ENCODE results near the gene KLHL5. TPM values are rescaled to one million over a fixed set of nuclear protein-coding genes. Genes with fewer than 3 reads are reported as not detected.

KLHL5 gene
- total and polyA plus RNA-seq, 9 of the 15 experiments (the other 6 are each of a cell fraction or from before 2014, with no cell fraction given), result 8.0 to 30.8 (median 22.1) TPM

DNA sequence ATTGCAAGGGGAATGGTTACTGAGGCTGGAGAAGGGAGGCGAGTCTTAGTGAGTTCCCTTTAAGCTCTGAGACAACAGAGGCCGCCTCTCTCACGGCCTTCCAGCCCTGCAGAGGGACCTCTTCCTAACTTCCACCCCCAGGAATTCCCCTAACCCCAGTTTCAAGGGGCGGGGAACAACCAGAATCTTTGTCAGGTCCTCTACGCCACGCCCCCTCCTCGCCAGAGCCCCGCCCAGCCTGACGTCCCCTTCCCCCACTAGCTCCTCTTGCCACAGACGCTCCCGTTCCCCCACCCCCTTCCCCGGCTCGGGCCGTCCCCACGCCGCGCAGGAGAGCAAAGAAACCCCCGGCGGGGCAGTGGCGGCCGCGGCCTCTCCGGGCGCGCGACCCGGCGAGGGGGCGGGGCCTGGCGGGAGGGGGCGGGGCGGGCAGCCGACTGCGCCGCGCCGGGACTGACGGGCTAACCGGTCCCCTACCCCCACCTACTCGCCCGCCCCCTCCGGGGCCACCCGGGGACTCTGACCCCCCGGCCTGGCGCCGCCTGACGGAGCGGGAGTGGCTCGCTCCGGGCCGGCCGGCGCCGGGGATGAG is 17.6 kb upstream of the KLHL5 start (continued):
- TF ChIP-seq, protein P1, sequence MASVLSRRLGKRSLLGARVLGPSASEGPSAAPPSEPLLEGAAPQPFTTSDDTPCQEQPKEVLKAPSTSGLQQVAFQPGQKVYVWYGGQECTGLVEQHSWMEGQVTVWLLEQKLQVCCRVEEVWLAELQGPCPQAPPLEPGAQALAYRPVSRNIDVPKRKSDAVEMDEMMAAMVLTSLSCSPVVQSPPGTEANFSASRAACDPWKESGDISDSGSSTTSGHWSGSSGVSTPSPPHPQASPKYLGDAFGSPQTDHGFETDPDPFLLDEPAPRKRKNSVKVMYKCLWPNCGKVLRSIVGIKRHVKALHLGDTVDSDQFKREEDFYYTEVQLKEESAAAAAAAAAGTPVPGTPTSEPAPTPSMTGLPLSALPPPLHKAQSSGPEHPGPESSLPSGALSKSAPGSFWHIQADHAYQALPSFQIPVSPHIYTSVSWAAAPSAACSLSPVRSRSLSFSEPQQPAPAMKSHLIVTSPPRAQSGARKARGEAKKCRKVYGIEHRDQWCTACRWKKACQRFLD (CRISPR knock-in tag; IDR thresholded peaks at IDR 0.05), result no peak
- TF ChIP-seq HNRNPK (IDR thresholded peaks at IDR 0.05; ENCODE audit: low read depth, low read length, poor library complexity, severe bottlenecking), result no peak
- TF ChIP-seq, protein P2, sequence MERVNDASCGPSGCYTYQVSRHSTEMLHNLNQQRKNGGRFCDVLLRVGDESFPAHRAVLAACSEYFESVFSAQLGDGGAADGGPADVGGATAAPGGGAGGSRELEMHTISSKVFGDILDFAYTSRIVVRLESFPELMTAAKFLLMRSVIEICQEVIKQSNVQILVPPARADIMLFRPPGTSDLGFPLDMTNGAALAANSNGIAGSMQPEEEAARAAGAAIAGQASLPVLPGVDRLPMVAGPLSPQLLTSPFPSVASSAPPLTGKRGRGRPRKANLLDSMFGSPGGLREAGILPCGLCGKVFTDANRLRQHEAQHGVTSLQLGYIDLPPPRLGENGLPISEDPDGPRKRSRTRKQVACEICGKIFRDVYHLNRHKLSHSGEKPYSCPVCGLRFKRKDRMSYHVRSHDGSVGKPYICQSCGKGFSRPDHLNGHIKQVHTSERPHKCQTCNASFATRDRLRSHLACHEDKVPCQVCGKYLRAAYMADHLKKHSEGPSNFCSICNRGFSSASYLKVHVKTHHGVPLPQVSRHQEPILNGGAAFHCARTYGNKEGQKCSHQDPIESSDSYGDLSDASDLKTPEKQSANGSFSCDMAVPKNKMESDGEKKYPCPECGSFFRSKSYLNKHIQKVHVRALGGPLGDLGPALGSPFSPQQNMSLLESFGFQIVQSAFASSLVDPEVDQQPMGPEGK (CRISPR knock-in tag; IDR thresholded peaks at IDR 0.05; ENCODE audit: borderline replicate concordance), result no peak
- no peak for TF ChIP-seq SMAD1 (IDR thresholded peaks at IDR 0.05; ENCODE audit: low read depth, low read length, partially characterized antibody)
- TF ChIP-seq, protein P3, sequence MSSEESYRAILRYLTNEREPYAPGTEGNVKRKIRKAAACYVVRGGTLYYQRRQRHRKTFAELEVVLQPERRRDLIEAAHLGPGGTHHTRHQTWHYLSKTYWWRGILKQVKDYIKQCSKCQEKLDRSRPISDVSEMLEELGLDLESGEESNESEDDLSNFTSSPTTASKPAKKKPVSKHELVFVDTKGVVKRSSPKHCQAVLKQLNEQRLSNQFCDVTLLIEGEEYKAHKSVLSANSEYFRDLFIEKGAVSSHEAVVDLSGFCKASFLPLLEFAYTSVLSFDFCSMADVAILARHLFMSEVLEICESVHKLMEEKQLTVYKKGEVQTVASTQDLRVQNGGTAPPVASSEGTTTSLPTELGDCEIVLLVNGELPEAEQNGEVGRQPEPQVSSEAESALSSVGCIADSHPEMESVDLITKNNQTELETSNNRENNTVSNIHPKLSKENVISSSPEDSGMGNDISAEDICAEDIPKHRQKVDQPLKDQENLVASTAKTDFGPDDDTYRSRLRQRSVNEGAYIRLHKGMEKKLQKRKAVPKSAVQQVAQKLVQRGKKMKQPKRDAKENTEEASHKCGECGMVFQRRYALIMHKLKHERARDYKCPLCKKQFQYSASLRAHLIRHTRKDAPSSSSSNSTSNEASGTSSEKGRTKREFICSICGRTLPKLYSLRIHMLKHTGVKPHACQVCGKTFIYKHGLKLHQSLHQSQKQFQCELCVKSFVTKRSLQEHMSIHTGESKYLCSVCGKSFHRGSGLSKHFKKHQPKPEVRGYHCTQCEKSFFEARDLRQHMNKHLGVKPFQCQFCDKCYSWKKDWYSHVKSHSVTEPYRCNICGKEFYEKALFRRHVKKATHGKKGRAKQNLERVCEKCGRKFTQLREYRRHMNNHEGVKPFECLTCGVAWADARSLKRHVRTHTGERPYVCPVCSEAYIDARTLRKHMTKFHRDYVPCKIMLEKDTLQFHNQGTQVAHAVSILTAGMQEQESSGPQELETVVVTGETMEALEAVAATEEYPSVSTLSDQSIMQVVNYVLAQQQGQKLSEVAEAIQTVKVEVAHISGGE (CRISPR knock-in tag; IDR thresholded peaks at IDR 0.05), result no peak
- no peak for TF ChIP-seq ZEB2 (IDR thresholded peaks at IDR 0.05)
- no peak for TF ChIP-seq ZNF3 (CRISPR knock-in tag; IDR thresholded peaks at IDR 0.05)
- TF ChIP-seq TBP (optimal IDR thresholded peaks at IDR 0.05; ENCODE audit: low read depth, low read length), result peak; percentile 40
- no peak for TF ChIP-seq ZFPM2 (CRISPR knock-in tag; IDR thresholded peaks at IDR 0.05)
- no peak for TF ChIP-seq HDAC6 (IDR thresholded peaks at IDR 0.05; ENCODE audit: low read depth, low read length)
- TF ChIP-seq HNRNPH1 (optimal IDR thresholded peaks at IDR 0.05; ENCODE audit: low read depth, low read length), result no peak
- TF ChIP-seq BACH1 (tag; IDR thresholded peaks at IDR 0.05), result no peak
- TF ChIP-seq MAFG (tag; conservative IDR thresholded peaks at IDR 0.05), result no peak
- TF ChIP-seq MYNN (IDR thresholded peaks at IDR 0.05), result no peak
- TF ChIP-seq MYNN (CRISPR knock-in tag; IDR thresholded peaks at IDR 0.05), result no peak
- TF ChIP-seq ZNF316 (IDR thresholded peaks at IDR 0.05), result no peak
- TF ChIP-seq, protein P4, sequence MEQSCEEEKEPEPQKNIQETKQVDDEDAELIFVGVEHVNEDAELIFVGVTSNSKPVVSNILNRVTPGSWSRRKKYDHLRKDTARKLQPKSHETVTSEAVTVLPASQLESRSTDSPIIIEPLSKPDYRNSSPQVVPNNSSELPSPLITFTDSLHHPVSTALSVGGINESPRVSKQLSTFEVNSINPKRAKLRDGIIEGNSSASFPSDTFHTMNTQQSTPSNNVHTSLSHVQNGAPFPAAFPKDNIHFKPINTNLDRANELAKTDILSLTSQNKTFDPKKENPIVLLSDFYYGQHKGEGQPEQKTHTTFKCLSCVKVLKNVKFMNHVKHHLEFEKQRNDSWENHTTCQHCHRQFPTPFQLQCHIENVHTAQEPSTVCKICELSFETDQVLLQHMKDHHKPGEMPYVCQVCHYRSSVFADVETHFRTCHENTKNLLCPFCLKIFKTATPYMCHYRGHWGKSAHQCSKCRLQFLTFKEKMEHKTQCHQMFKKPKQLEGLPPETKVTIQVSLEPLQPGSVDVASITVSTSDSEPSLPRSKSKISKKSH (CRISPR knock-in tag; IDR thresholded peaks at IDR 0.05), result no peak
- TF ChIP-seq PHF21A (IDR thresholded peaks at IDR 0.05; ENCODE audit: borderline replicate concordance, low read depth), result no peak
- TF ChIP-seq ZNF23 (CRISPR knock-in tag; IDR thresholded peaks at IDR 0.05), result no peak
- TF ChIP-seq ASH1L (IDR thresholded peaks at IDR 0.05; ENCODE audit: borderline replicate concordance, low read depth, partially characterized antibody), result no peak
